Panc1 (cell line): ENCODE data around the gene CEP290. TPM values are rescaled to one million over a fixed set of nuclear protein-coding genes. Genes with fewer than 3 reads are reported as not detected.

Experiments used
- ATAC-seq: fragments of 200-7000 bp; cut with Tn5 transposase; 2 replicates; pipeline ENCODE4 v1.9.1; 2020; ENCODE audit warnings: mild to moderate bottlenecking, moderate library complexity
- BruUV-seq: library from RNA; stranded (reverse); fragments of 400-500 nt; replicated peaks from 2 replicates; lab custom pipeline; 2021; lab: Mats Ljungman, UMichigan
- CTCF ChIA-PET: fragments of 300-600 bp; sonication (Branson Sonifier 250); formaldehyde crosslinking; loops from one replicate; lab custom pipeline; 2022; ENCODE audit warnings: antibody characterized with exemption; lab: Charles Lee
- POLR2A ChIA-PET: fragments of 300-600 bp; sonication (Branson Sonifier 250); formaldehyde crosslinking; loops from one replicate; lab custom pipeline; 2022; ENCODE audit warnings: antibody characterized with exemption; lab: Charles Lee
- DNase-seq: peaks from one replicate; pipeline ENCODE4 v3.0.0-alpha.2; 2010; ENCODE audit warnings: low read depth, low spot score
- H3K27ac ChIP-seq: 2 replicates; pipeline ENCODE4 v1.5.1; 2011; ENCODE audit warnings: mild to moderate bottlenecking, low read length, inconsistent platforms
- H3K27me3 ChIP-seq: fragments of 200-500 bp; sonication (Bioruptor generic); 2 replicates; pipeline ENCODE4 v1.6.0; 2014; ENCODE audit warnings: low read length, inconsistent platforms; ENCODE audit not compliant: control insufficient read depth, insufficient read depth
- H3K36me3 ChIP-seq: fragments of 200-500 bp; sonication (Bioruptor generic); 2 replicates; pipeline ENCODE4 v1.5.1; 2014; ENCODE audit warnings: inconsistent platforms, mild to moderate bottlenecking, low read length, moderate library complexity; ENCODE audit not compliant: control insufficient read depth, insufficient read depth
- H3K4me1 ChIP-seq: 2 replicates; pipeline ENCODE4 v1.5.1; 2011; ENCODE audit warnings: inconsistent platforms, mild to moderate bottlenecking, low read length, moderate library complexity; ENCODE audit not compliant: control insufficient read depth, insufficient read depth
- H3K4me3 ChIP-seq, 2 experiments: 2 replicates each; pipeline ENCODE4 v1.5.1; 2011 to 2012; ENCODE audit warnings: low read depth in 2 of 2, low read length in 2 of 2, mild to moderate bottlenecking in 2 of 2, inconsistent platforms in 1 of 2, moderate library complexity in 1 of 2
- H3K9me3 ChIP-seq: fragments of 200-500 bp; sonication (Bioruptor generic); 2 replicates; pipeline ENCODE4 v1.5.1; 2014; ENCODE audit warnings: low read depth, mild to moderate bottlenecking, inconsistent platforms, low read length, moderate library complexity; ENCODE audit not compliant: control insufficient read depth, insufficient read depth
- POLR2AphosphoS5 ChIP-seq: IDR thresholded peaks from 2 replicates; pipeline ENCODE4 v1.6.1; 2012; ENCODE audit warnings: mild to moderate bottlenecking, low read depth, low read length, moderate library complexity
- SIN3A ChIP-seq: IDR thresholded peaks from 2 replicates; pipeline ENCODE4 v1.6.1; 2012; ENCODE audit warnings: low read depth, mild to moderate bottlenecking, low read length, moderate library complexity, borderline replicate concordance; ENCODE audit not compliant: insufficient read depth
- TCF7L2 ChIP-seq: IDR thresholded peaks from 2 replicates; pipeline ENCODE4 v1.6.1; 2011; ENCODE audit warnings: mild to moderate bottlenecking, low read depth, low read length, inconsistent platforms
- in situ Hi-C: cut with HindIII; loops from 2 replicates; pipeline ENCODE4 v1.10.0; 2016; ENCODE audit warnings: low sequenced_read_pairs, low pct_unique_long_range_greater_than_20kb
- intact Hi-C: fragments of 100-400 bp; cut with micrococcal nuclease; formaldehyde crosslinking; loops from one replicate; pipeline ENCODE4 v1.10.0; 2022; ENCODE audit not compliant: unreplicated experiment
- total RNA-seq: library from RNA; stranded (reverse); gene quantifications from one replicate; pipeline ENCODE4 v1.2.1, GENCODE V29; 2021; ENCODE audit not compliant: unreplicated experiment
- TF ChIP-seq, protein P1 (sequence below): fragments of 450-650 bp; IDR thresholded peaks from 2 replicates; pipeline ENCODE4 v1.5.1; 2017; ENCODE audit warnings: mild to moderate bottlenecking
- TF ChIP-seq, protein P2 (sequence below), 2 experiments: IDR thresholded peaks; 2 replicates each; pipeline ENCODE4 v1.6.1; 2011 to 2012; ENCODE audit warnings: low read depth in 2 of 2, control low read depth in 1 of 2, low read length in 1 of 2, mild to moderate bottlenecking in 1 of 2, moderate library complexity in 1 of 2; ENCODE audit not compliant: insufficient read depth in 1 of 2

CEP290 gene
- total RNA-seq, 1 experiment from 2014 or later: 14.6 TPM

DNA sequence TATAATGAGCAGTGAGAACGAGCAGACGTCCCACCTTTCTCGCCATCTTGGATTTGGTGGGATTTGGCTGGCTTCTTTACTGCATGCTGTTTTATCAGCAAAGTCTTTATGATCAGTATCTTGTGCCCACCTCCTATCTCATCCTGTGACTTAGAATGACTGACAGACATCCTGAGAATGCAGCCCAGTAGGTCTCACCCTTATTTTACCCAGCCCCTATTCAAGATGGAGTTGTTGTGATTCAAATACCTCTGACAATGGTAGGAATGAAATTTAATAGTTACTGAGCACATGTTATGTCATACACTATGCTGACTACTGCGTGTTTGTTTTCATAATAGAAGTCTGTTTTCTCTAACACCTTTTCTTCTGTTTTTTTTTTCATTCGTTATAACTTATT lies 2.1 kb upstream of the CEP290 start:
- no TSS peak for BruUV-seq

DNA sequence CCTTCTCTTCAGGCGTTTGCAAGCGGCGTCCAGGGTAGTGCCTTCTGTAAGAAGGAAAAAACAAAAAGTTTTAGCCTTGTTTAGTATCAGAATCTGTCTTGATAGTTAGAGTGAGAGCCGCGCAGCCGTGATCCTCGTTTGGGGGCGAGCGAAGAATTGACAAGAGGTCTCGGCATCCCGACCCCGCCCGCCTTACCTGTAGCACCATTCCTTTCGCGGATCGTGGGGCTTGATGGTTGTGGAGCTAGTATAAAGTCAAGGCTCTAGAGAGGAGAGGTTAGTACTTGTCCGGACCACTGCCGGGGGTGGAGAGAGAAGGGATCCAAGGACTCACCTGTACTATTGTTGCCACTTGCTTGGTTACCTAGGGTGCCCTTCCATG lies 713 bp upstream of the CEP290 start:
- intact Hi-C loops (no loop called here), in situ Hi-C loops (no loop called here)
- peak overlapping the region; percentile 93 to 98 for H3K4me3 ChIP-seq
- H3K9me3 ChIP-seq: no peaks in the 10 kb centered on the region
- DNase-seq (no peak), ATAC-seq (peak; percentile 2)
- no peak for TF ChIP-seq POLR2AphosphoS5
- TF ChIP-seq, protein P1, sequence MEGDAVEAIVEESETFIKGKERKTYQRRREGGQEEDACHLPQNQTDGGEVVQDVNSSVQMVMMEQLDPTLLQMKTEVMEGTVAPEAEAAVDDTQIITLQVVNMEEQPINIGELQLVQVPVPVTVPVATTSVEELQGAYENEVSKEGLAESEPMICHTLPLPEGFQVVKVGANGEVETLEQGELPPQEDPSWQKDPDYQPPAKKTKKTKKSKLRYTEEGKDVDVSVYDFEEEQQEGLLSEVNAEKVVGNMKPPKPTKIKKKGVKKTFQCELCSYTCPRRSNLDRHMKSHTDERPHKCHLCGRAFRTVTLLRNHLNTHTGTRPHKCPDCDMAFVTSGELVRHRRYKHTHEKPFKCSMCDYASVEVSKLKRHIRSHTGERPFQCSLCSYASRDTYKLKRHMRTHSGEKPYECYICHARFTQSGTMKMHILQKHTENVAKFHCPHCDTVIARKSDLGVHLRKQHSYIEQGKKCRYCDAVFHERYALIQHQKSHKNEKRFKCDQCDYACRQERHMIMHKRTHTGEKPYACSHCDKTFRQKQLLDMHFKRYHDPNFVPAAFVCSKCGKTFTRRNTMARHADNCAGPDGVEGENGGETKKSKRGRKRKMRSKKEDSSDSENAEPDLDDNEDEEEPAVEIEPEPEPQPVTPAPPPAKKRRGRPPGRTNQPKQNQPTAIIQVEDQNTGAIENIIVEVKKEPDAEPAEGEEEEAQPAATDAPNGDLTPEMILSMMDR: no peak
- TF ChIP-seq, protein P2, sequence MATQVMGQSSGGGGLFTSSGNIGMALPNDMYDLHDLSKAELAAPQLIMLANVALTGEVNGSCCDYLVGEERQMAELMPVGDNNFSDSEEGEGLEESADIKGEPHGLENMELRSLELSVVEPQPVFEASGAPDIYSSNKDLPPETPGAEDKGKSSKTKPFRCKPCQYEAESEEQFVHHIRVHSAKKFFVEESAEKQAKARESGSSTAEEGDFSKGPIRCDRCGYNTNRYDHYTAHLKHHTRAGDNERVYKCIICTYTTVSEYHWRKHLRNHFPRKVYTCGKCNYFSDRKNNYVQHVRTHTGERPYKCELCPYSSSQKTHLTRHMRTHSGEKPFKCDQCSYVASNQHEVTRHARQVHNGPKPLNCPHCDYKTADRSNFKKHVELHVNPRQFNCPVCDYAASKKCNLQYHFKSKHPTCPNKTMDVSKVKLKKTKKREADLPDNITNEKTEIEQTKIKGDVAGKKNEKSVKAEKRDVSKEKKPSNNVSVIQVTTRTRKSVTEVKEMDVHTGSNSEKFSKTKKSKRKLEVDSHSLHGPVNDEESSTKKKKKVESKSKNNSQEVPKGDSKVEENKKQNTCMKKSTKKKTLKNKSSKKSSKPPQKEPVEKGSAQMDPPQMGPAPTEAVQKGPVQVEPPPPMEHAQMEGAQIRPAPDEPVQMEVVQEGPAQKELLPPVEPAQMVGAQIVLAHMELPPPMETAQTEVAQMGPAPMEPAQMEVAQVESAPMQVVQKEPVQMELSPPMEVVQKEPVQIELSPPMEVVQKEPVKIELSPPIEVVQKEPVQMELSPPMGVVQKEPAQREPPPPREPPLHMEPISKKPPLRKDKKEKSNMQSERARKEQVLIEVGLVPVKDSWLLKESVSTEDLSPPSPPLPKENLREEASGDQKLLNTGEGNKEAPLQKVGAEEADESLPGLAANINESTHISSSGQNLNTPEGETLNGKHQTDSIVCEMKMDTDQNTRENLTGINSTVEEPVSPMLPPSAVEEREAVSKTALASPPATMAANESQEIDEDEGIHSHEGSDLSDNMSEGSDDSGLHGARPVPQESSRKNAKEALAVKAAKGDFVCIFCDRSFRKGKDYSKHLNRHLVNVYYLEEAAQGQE (IDR thresholded peaks at IDR 0.05; ENCODE audit: insufficient read depth in 1 of 2, low read depth in 2 of 2, low read length in 1 of 2): no peak
- TF ChIP-seq TCF7L2: no peak
- no peak for TF ChIP-seq SIN3A
- no peaks in the 10 kb centered on the region for H3K27me3 ChIP-seq
- BruUV-seq: TSS peak; percentile 81
- ChIA-PET CTCF (interaction anchor here (0.6 kb wide), 1 partner anchor 824 kb away, joined by 4 read pairs; no protein-coding TSS in a partner anchor), POLR2A (interaction anchor here (1.0 kb wide), 1 partner anchor 10 kb away, joined by 6 read pairs; no protein-coding TSS in a partner anchor)
- peaks cover 5% of the 10 kb centered on the region for H3K36me3 ChIP-seq
- H3K27ac ChIP-seq: peak overlapping the region; percentile 88
- peaks cover 7% of the 10 kb centered on the region; the same call in 1 of the 2 replicates for H3K4me1 ChIP-seq

More for the DNA sequence above, 2.1 kb upstream of the CEP290 start:
- TF ChIP-seq TCF7L2 (no peak), POLR2AphosphoS5 (no peak), SIN3A (no peak)
- TF ChIP-seq, protein P2 (IDR thresholded peaks at IDR 0.05; ENCODE audit: insufficient read depth in 1 of 2, low read depth in 2 of 2, low read length in 1 of 2): no peak
- TF ChIP-seq, protein P1: no peak
- Histone ChIP-seq H3K27ac (no peak overlapping the region), H3K36me3 (peaks cover 5% of the 10 kb centered on the region), H3K27me3 (no peaks in the 10 kb centered on the region), H3K4me3 (no peak overlapping the region), H3K9me3 (no peaks in the 10 kb centered on the region), H3K4me1 (peaks cover 7% of the 10 kb centered on the region; the same call in 1 of the 2 replicates)
- ATAC-seq (no peak), DNase-seq (no peak)
- in situ Hi-C loops: no loop called here
- intact Hi-C loops: no loop called here
- ChIA-PET CTCF (no interaction called here), POLR2A (no interaction called here)
